Subcutaneous adipose tissue (tissue), 4 donors: Measurements from ENCODE around the gene VAMP8. TPM values are rescaled to one million over a fixed set of nuclear protein-coding genes. Genes with fewer than 3 reads are reported as not detected.

ENCODE experiments used
- CTCF ChIP-seq: fragments of 450-650 bp; IDR thresholded peaks from one replicate; pipeline ENCODE4 v1.5.1; 2016; ENCODE audit warnings: low read depth, mild to moderate bottlenecking, control low read depth, antibody characterized with exemption, moderate library complexity
- total RNA-seq, 4 donors: library from RNA; depleted of rRNA; stranded (reverse); fragments of >200 nt; gene quantifications; one replicate each; pipeline ENCODE4 v1.1.0, GENCODE V29; 2016

Gene VAMP8
- total RNA-seq, 4 donors from 2014 or later, result 6.2 to 140 (median 34.8) TPM

GRCh38 chr2:85604568-85605339 lies 27.4 kb downstream of the VAMP8 start:
- no peak for TF ChIP-seq CTCF

GRCh38 chr2:85605406-85606115 lies 28.2 kb downstream of the VAMP8 start:
- TF ChIP-seq CTCF, result no peak

GRCh38 chr2:85606116-85606455 lies 28.7 kb downstream of the VAMP8 start:
- TF ChIP-seq CTCF, result no peak

- no peak for TF ChIP-seq CTCF
Observed at GRCh38 chr2:85607268-85608215, 30.2 kb downstream of the VAMP8 start.

GRCh38 chr2:85611217-85611704 lies 33.9 kb downstream of the VAMP8 start:
- TF ChIP-seq CTCF, result no peak

GRCh38 chr2:85611705-85612587 lies 34.6 kb downstream of the VAMP8 start, which contains the start of gene C2orf68:
Gene C2orf68 (minus strand): TSS chr2:85612066. CDS start chr2:85611984, 82 bp downstream.
- no peak for TF ChIP-seq CTCF
